GM19035 (cell line): ENCODE results near the gene TCF4.

Experiments used
- ATAC-seq: cut with Tn5 transposase; IDR thresholded peaks from one replicate; pipeline ENCODE4 v1.9.1; 2021; ENCODE audit not compliant: unreplicated experiment

The TCF4 gene

GRCh38 chr18:55307505-55307904 is 280.5 kb downstream of the TCF4 start:
- peak; percentile 61 for ATAC-seq

GRCh38 chr18:55306359-55307024 is 281.5 kb downstream of the TCF4 start:
- ATAC-seq: no peak

- ATAC-seq: no peak
Observed at GRCh38 chr18:55302167-55302833, 285.7 kb downstream of the TCF4 start.

GRCh38 chr18:55301824-55302166 is 286.2 kb downstream of the TCF4 start:
- ATAC-seq: no peak

- ATAC-seq: no peak
Observed at GRCh38 chr18:55300936-55301531, 287.0 kb downstream of the TCF4 start.

- no peak for ATAC-seq
Observed at GRCh38 chr18:55300421-55300935, 287.5 kb downstream of the TCF4 start.

- ATAC-seq: no peak
Observed at GRCh38 chr18:55296778-55297177, 291.2 kb downstream of the TCF4 start.

- no peak for ATAC-seq
Observed at GRCh38 chr18:55296115-55296514, 291.9 kb downstream of the TCF4 start.

- no peak for ATAC-seq
Observed at GRCh38 chr18:55290898-55291297, 297.1 kb downstream of the TCF4 start.

- peak; percentile 62 for ATAC-seq
Observed at GRCh38 chr18:55289775-55290174, 298.2 kb downstream of the TCF4 start.

GRCh38 chr18:55289048-55289447 is 298.9 kb downstream of the TCF4 start:
- ATAC-seq: no peak

- ATAC-seq: no peak
Observed at GRCh38 chr18:55287935-55288868, 299.8 kb downstream of the TCF4 start.

GRCh38 chr18:55287149-55287806 is 300.7 kb downstream of the TCF4 start:
- no peak for ATAC-seq

- ATAC-seq: no peak
Observed at GRCh38 chr18:55286257-55286825, 301.7 kb downstream of the TCF4 start.

GRCh38 chr18:55284614-55285013 is 303.4 kb downstream of the TCF4 start:
- no peak for ATAC-seq

GRCh38 chr18:55283309-55283708 is 304.7 kb downstream of the TCF4 start:
- ATAC-seq: no peak

GRCh38 chr18:55280503-55280902 is 307.5 kb downstream of the TCF4 start:
- no peak for ATAC-seq

- ATAC-seq: no peak
Observed at GRCh38 chr18:55275039-55275901, 312.7 kb downstream of the TCF4 start.

GRCh38 chr18:55272510-55273243 is 315.3 kb downstream of the TCF4 start:
- ATAC-seq: no peak
